ENCODE measurements around the gene XPOT.

XPOT gene

DNA sequence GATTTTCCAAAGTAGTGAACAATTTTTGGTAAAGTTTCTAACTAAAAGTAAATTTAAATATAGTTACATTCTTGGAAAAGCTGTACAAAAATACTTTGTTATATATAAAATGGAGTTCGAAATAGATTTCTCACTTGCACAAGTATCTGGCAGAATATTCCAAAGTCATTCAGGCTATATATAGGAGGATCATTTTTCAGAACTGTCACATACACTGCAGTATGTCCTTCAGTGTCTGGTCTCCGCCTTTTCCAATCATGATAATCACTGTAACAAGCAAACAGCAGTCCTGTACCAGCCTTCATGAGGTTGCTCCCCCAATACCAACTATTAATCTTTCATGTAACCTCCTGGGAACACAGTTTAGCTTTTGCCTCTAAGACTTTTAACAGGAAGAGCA lies 66.3 kb downstream of the XPOT start:
- no peak for DNase-seq

DNA sequence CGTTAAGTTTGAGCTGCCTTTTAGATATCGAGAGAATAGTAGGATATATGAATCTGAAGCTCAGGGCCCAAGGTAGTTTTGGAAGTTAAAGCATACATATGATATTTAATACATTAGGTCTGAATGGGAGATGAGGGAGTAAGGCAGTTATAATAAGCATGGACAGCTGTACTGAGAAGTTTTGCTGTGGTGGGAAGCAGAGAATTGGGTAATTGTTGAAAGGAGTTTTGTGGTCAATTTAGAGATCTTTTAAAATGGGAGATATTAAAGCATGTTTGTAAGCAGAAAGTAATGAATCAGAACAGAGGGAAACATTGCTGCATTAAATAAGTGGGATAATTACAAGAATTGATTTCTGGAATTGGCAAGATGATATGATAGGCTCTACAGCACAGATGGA lies 69.0 kb downstream of the XPOT start:
- DNase-seq, result no peak

DNA sequence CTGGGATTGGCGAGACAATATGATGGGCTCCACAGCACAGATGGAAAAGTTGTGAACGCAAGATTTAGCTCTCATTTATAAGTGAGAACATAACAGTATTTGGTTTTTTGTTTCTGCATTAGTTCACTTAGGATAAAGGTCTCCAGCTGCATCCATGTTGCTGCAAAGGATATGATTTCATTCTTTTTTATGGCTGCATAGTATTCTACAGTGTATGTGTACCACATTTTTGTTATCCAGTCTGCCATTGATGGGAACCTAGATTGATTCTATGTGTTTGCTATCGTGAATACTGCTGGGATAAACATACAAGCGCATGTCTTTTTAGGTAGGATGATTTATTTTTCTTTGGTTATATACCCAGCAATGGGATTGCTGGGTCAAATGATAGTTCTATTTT lies 71.3 kb downstream of the XPOT start:
- no peak for DNase-seq

DNA sequence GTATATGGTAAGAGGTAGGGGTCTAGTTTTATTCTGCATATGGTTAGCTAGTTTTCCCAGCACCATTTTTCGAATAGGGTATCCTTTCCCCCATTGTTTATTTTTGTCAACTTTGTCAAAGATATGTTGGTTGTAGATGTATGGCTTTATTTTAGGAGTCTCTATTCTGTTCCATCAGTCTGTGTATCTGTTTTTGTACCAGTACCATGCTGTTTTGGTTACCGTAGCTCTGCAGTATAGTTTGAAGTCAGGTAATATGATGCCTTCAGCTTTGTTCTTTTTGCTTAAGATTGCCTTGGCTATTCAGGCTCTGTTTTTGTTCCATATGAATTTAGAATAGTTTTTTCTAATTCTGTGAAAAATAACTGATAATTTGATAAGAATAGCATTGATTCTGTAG lies 72.7 kb downstream of the XPOT start:
- no peak for DNase-seq

DNA sequence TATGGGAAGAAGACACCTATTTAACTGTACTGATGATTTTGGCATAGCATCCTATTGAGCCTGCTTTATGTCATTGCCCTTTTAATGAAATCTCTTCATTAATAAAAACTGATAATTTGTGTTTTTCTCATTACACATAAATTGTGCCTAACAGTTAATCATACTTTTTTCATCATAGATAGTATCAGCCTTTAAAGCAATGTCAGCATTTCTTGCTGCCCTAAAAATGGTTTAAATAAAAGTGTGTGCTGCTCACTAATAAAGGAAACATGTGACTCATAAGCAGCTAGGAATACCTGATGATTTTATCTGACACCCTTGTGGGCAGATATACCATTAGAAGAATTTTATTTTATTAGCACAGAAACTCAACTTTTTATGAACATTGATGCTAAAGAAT lies 74.5 kb downstream of the XPOT start:
- DNase-seq, result no peak

DNA sequence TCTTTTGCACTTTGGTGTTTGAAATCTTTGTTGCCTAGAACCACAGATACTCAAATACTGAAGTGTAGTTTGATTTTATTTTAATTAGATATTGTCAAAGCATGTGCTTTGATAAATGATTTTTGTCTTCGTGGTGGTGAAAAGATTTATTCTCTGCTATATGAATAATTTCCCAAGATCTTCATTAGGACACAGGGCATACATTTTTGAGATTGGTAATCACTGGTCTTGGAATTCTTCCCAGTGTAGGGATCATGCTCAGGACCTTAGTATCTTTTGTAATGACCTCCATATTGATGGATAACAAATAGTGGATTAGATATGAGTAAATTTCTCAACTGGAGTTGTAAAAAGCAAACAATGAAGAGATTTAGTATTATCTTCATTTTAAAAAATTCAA lies 76.0 kb downstream of the XPOT start:
- DNase-seq, result no peak

DNA sequence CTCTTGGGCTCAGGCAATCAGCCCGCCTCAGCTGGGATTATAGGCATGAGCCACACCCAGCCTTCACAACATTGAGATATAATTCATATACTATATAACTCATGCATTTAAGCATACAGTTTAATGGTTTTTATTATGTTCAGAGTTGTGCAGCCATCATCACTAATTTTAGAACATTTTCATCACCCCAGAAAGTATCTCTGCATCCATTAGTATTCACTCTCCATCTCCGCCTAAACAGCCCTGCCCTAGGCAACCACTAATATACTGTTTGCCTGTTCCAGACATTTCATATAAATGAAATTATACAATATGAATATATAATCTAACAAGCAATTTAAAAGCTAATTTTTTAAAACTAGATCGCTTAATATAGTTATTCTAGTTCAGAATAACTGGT lies 82.5 kb downstream of the XPOT start:
- DNase-seq, result no peak

DNA sequence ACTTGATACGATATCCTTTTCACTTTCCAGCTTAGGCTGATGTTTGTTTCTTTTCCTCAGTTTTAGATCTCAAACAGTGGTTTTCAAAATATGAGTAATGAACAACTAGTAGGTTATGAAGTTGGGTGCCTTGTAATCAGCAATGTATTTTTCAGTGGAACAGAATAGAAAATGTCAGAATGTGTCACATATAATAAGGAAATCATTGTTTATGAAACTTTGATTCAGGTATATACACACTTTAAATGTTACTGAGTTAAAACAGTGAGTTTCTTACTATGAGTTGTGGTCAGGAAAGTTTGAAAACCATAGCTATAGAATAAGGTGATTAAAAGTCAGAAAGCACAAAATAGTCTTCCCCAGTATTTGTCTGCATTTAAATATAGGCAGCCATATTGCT lies 87.5 kb downstream of the XPOT start:
- DNase-seq, result no peak

DNA sequence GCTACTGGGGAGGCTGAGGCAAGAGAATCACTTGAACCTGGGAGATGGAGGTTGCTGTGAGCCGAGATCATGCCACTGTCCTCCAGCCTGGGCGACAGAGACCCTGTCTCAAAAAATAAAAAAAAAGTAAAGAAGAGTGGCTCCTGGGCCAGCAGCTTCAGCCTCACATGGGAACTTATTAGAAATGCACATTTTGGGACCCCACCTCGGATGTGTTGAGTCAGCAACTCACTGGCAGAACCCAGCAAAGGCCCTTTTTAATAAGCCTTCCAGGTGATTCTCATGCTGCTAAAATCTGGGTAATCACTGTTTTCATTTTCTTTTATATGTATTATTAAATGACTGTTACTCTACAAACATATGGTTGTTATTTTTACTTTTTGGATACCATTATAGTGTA lies 89.3 kb downstream of the XPOT start:
- DNase-seq, result no peak

DNA sequence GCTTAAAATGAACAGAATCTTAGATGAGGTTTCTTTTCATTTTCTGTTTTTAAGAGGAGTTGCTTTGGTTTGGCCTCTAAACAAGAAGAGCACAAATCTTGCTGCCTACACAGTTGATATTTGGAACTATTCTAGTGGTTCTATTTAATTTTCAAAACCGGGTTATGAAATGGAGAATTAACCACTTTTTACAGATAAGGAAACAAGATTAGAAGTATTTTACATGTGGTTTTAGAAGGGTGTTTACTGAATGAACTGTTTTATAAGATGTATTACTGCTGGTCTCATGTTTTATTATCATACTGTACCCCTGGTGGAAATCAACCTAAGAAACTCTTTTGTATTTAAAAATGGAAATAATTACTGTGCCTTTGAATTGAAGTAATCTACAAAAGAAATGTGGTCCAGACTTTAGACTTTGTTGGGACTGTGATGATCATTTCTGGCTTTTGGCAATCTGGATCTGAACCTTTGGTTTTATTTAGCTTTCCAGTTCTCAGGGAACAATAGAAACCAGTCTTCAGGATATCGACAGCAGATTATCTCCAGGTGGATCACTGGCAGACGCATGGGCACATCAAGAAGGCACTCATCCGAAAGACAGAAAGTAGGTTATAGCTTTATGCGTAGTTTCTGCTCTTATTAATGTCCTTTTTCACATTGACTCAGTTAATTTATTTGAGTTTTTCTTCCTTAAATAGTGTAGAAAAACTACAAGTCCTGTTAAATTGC lies 91.0 kb downstream of the XPOT start:
- no peak for DNase-seq

DNA sequence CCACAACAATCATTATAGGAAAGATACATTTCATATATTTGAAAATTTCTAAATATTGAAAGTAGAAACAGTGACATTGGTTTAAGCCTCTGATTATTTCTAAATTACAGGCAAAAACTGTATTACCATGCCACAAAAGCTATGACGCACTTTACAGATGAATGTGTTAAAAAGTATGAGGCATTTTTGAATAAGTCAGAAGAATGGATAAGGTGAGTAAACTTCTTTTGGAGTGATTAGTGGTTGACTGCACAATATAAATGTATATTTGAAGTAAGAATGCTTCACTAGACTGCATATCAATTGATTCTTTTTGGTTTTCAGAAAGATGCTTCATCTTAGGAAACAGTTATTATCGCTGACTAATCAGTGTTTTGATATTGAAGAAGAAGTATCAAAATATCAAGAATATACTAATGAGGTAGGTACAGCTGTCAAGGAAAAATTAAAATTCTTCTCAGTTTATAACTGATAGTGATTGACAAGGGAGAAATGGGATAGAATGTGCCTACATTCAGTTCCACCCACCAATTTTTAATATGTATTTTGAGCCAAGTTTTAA lies 92.7 kb downstream of the XPOT start:
- no peak for DNase-seq

DNA sequence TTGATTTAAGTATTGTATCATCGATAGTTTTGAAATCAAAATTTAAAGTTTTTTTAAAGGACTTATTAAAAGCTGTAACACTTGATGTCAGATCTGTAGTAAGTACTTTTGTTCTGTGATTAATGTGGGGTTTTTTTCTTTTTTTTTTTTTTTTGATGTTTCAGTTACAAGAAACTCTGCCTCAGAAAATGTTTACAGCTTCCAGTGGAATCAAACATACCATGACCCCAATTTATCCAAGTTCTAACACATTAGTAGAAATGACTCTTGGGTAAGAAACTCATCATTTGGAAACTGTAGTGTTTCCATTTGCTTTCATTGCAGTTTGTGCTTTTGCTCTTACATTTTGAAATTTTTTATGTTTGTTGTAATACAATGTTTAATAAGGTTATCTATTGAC lies 93.3 kb downstream of the XPOT start:
- DNase-seq, result no peak

DNA sequence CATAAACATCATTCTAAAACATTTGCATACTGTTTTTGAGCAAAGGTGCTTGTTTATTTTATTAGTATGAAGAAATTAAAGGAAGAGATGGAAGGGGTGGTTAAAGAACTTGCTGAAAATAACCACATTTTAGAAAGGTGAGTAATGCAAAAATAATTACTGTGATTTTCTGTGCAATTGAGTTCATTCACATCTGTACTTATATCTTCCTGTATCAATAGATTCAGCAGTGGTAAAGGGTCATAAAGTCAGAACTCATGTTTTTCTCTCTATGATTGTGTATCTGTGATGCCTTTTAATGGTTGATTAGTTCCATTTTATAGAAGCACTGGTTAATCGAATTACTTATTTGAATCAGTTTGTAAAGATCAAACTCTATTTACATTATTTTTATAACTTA lies 93.7 kb downstream of the XPOT start:
- DNase-seq, result no peak

DNA sequence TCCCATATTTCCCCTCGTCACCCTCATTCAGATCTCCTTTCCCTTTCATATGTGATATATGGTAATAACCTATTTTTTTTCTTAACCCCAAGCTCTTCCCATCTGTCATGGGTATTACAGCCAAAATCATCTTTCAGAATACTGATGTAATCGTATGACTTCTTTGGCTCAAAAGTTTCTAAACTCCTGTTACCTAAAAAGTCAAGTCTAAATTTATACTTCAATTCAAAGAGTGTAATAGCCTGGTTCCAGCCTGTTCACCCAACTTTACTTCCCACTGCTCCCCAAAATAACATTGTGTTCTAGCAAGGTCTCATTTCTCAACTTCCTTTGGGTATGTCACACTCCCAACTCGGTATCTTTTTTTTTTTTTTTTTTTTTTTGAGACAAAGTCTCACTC lies 96.2 kb downstream of the XPOT start:
- DNase-seq, result no peak

All from RPMI8226 (cell line).